ENCODE data around the gene PDK4. TPM values are rescaled to one million over a fixed set of nuclear protein-coding genes. Genes with fewer than 3 reads are reported as not detected.

PDK4 gene
- total RNA-seq, 2 donors from 2014 or later, result 79.5 to 316 TPM

DNA sequence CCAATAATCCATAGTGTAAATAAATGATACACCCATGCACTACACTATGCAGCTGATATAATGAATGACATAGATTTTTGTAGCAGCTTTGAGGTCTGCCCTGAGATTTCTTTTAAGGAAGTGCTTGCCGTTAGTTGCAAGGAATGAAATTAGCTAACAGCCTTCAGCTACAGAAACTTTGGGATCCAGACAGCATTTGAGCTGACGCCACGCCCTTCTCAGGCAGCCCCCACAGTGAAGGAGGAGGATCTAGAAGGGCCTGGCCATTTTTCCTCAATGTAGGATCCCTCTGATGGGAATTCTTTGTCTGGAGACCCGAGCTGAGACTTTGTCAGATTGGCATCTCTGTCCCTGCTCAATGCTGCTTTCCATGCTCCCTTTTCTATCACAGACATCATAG, 6.1 kb upstream of the PDK4 start:
- DNase-seq (ENCODE audit: low spot score) (no peak), ATAC-seq (ENCODE audit: insufficient number of reproducible peaks, low FRiP score, low read depth) (no peak)
- Histone ChIP-seq H3K27ac (no peak overlapping the region), H3K36me3 (no peaks in the 10 kb centered on the region), H3K27me3 (replicated peaks; ENCODE audit: insufficient read depth) (no peaks in the 10 kb centered on the region), H3K4me3 (no peak overlapping the region), H3K9me3 (no peaks in the 10 kb centered on the region), H3K4me1 (ENCODE audit: control insufficient read depth in 1 of 2, low read depth in 2 of 2) (peaks cover 5 to 11% of the 10 kb centered on the region in 2 donors)
- TF ChIP-seq, protein P1, sequence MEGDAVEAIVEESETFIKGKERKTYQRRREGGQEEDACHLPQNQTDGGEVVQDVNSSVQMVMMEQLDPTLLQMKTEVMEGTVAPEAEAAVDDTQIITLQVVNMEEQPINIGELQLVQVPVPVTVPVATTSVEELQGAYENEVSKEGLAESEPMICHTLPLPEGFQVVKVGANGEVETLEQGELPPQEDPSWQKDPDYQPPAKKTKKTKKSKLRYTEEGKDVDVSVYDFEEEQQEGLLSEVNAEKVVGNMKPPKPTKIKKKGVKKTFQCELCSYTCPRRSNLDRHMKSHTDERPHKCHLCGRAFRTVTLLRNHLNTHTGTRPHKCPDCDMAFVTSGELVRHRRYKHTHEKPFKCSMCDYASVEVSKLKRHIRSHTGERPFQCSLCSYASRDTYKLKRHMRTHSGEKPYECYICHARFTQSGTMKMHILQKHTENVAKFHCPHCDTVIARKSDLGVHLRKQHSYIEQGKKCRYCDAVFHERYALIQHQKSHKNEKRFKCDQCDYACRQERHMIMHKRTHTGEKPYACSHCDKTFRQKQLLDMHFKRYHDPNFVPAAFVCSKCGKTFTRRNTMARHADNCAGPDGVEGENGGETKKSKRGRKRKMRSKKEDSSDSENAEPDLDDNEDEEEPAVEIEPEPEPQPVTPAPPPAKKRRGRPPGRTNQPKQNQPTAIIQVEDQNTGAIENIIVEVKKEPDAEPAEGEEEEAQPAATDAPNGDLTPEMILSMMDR (IDR thresholded peaks at IDR 0.05), result no peak

DNA sequence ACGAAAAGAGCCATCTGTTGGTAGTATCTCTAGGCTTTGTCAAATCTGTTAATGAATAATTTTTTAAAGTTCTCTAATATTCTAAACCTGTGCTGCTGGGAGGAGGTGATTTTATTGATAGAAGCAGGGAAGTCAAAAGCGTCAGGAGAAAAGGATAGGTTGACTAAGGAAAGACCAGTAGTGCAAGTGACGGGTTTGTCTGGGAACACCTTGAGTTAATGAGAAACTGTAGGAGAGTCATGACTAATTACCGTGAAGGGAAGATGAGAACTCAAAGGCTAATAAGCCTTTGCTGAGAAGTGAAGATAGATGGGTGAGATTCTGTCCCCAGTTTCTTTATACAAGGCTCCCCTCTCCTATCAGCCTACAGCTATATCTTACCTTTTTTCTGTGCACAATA, 5.0 kb upstream of the PDK4 start:
- no peaks in the 10 kb centered on the region for H3K27me3 ChIP-seq (replicated peaks; ENCODE audit: insufficient read depth)
- H3K27ac ChIP-seq, result no peak overlapping the region
- DNase-seq (ENCODE audit: low spot score) (no peak), ATAC-seq (ENCODE audit: insufficient number of reproducible peaks, low FRiP score, low read depth) (no peak)
- no peak overlapping the region for H3K4me3 ChIP-seq
- no peaks in the 10 kb centered on the region for H3K9me3 ChIP-seq
- H3K36me3 ChIP-seq, result no peaks in the 10 kb centered on the region
- TF ChIP-seq, protein P1 (IDR thresholded peaks at IDR 0.05), result no peak
- H3K4me1 ChIP-seq (ENCODE audit: control insufficient read depth in 1 of 2, low read depth in 2 of 2), result peaks cover 8 to 19% of the 10 kb centered on the region in 2 donors

DNA sequence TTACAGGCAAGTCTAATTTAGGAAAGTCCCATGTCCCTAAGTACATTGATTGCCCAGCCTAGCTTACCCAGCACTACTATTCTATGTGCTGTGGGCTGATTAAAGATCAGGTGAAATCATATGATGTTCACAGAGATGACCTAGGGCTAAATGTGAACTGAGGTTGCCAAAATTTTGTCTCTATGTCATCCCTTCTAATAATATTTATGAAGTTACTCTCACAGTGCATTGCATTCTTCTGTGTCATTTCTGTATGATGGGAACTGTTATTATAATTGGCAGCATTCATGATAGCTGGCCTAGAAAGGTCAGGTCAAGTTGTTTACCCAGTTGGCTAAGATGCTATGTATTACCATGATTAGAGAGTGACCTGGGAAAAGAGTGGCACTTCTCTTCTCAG, 2.8 kb upstream of the PDK4 start:
- Histone ChIP-seq H3K4me1 (ENCODE audit: control insufficient read depth in 1 of 2, low read depth in 2 of 2) (peaks cover 11 to 13% of the 10 kb centered on the region in 2 donors), H3K27me3 (replicated peaks; ENCODE audit: insufficient read depth) (no peaks in the 10 kb centered on the region), H3K27ac (no peak overlapping the region), H3K9me3 (no peaks in the 10 kb centered on the region), H3K36me3 (peaks cover 4% of the 10 kb centered on the region), H3K4me3 (no peak overlapping the region)
- DNase-seq (ENCODE audit: low spot score) (no peak), ATAC-seq (ENCODE audit: insufficient number of reproducible peaks, low FRiP score, low read depth) (no peak)
- TF ChIP-seq, protein P1 (IDR thresholded peaks at IDR 0.05), result no peak

DNA sequence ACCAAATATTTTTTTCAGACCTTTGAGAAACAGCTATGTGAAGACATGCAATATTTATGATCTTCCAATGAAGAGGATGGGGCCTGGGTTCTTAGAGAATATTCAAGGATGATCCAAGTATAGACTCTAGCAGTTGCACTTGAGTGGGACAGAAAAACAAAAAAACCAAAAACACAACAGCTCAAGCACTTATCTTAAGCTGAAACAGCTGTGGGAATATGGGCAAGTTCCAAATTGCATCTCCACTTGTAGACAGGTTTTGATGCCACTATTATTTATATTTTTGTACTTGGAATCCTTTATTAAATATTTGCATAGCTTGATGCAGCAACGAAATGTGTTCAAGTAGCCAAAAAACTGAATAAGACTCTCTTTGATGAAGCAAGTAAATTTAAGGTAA, 2.2 kb upstream of the PDK4 start:
- TF ChIP-seq, protein P1 (IDR thresholded peaks at IDR 0.05), result no peak
- no peaks in the 10 kb centered on the region for H3K9me3 ChIP-seq
- no peaks in the 10 kb centered on the region for H3K27me3 ChIP-seq (replicated peaks; ENCODE audit: insufficient read depth)
- peaks cover 7 to 13% of the 10 kb centered on the region in 2 donors for H3K4me1 ChIP-seq (ENCODE audit: control insufficient read depth in 1 of 2, low read depth in 2 of 2)
- no peak overlapping the region for H3K4me3 ChIP-seq
- no peak overlapping the region for H3K27ac ChIP-seq
- DNase-seq (ENCODE audit: low spot score) (no peak), ATAC-seq (ENCODE audit: insufficient number of reproducible peaks, low FRiP score, low read depth) (no peak)
- H3K36me3 ChIP-seq, result peaks cover 8% of the 10 kb centered on the region

DNA sequence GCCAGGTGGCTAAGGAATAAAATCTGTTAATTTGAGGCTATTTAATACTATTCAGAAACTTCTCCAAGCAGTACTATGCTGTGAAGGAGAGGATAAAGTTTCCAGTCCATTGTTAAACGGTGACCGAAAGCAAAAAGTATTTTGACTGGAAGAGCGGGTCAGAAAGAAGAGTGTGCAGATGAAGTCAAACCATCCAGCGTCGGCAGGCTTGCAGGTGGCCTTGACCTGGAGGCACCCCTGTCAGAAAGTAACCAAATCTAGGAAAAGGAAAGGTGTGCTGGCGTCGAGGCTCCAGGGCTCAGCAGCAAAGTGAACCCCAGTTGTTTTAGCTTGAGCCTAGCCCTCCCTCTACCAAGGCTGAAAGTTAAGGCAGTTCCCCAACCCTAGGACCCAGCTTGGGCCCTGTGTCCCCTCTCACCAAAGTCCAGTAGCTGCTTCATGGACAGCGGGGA, 544 bp downstream of the PDK4 start:
- TF ChIP-seq, protein P1 (IDR thresholded peaks at IDR 0.05), result no peak
- ATAC-seq (ENCODE audit: insufficient number of reproducible peaks, low FRiP score, low read depth) (peak; percentile 45), DNase-seq (ENCODE audit: low spot score) (no peak)
- Histone ChIP-seq H3K36me3 (peaks cover 28% of the 10 kb centered on the region), H3K9me3 (no peaks in the 10 kb centered on the region), H3K4me3 (peak overlapping the region; percentile 90), H3K27me3 (replicated peaks; ENCODE audit: insufficient read depth) (no peaks in the 10 kb centered on the region), H3K4me1 (ENCODE audit: control insufficient read depth in 1 of 2, low read depth in 2 of 2) (peaks cover 13 to 23% of the 10 kb centered on the region in 2 donors), H3K27ac (peak overlapping the region; percentile 81 to 97)
